ENCODE results near the gene HMGN2.

DNA sequence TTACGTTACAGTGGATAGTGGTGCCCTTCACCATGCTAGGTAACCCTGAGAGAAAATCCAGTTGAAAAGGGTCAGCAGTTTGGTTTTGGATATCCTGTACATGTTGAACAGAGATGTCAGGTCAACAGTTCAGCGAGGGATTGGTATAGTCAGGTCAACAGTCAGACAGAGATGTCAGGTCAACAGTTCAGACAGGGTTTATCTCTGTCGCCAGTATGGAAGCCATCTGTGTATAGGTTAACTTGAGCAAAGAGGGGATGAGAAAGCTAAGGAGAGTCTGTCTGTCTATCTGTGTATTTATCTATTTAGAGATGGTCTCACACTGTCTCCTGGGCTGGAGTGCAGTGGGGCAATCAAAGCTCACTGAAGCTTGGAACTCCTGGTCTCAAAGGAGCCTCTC lies 22.4 kb upstream of the HMGN2 start:
- TF ChIP-seq, protein P1, sequence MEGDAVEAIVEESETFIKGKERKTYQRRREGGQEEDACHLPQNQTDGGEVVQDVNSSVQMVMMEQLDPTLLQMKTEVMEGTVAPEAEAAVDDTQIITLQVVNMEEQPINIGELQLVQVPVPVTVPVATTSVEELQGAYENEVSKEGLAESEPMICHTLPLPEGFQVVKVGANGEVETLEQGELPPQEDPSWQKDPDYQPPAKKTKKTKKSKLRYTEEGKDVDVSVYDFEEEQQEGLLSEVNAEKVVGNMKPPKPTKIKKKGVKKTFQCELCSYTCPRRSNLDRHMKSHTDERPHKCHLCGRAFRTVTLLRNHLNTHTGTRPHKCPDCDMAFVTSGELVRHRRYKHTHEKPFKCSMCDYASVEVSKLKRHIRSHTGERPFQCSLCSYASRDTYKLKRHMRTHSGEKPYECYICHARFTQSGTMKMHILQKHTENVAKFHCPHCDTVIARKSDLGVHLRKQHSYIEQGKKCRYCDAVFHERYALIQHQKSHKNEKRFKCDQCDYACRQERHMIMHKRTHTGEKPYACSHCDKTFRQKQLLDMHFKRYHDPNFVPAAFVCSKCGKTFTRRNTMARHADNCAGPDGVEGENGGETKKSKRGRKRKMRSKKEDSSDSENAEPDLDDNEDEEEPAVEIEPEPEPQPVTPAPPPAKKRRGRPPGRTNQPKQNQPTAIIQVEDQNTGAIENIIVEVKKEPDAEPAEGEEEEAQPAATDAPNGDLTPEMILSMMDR (conservative IDR thresholded peaks at IDR 0.05; ENCODE audit: low read depth in 2 of 2), result no peak
- TF ChIP-seq POLR2AphosphoS5 (IDR thresholded peaks at IDR 0.05; ENCODE audit: low read depth), result no peak
